Body of pancreas (tissue), 4 donors: Measurements from ENCODE around the gene SRRD.

Experiments
- CTCF ChIP-seq, 7 experiments: fragments of 450-650 bp in 4 of 7; fragments of 200-600 bp in 3 of 7; sonication (generic) in 3 of 7; IDR thresholded peaks; one replicate each; pipeline ENCODE4 v1.5.1; 2016 to 2019; ENCODE audit warnings: antibody characterized with exemption in 7 of 7
- POLR2A ChIP-seq, 3 donors: fragments of 450-650 bp; IDR thresholded peaks; one replicate each; pipeline ENCODE4 v1.6.1; 2016; ENCODE audit warnings: antibody characterized with exemption in 3 of 3, mild to moderate bottlenecking in 2 of 3

GRCh38 chr22:26487996-26488395 lies 4.3 kb downstream of the SRRD start:
- TF ChIP-seq CTCF (IDR thresholded peaks at IDR 0.05) (no peak), POLR2A (IDR thresholded peaks at IDR 0.05) (no peak)
